Esophagus muscularis mucosa (tissue), 4 donors: ENCODE results near the gene CFAP74. TPM values are rescaled to one million over a fixed set of nuclear protein-coding genes. Genes with fewer than 3 reads are reported as not detected.
A peak's percentile ranks its signal among the peaks of the same experiment; 100 is the strongest.

ENCODE experiments used
- DNase-seq: peaks from one replicate; pipeline ENCODE4 v3.0.0-alpha.2; 2017; ENCODE audit errors: extremely low spot score
- H3K27ac ChIP-seq, 4 donors: fragments of 200-600 bp; sonication (generic); replicated peaks in 1 of 4; 1 replicate in 3 of 4; 2 replicates in 1 of 4; pipeline ENCODE4 v1.5.1; 2016 to 2019; ENCODE audit warnings: mild to moderate bottlenecking in 1 of 4
- H3K27me3 ChIP-seq, 4 donors: fragments of 200-600 bp; sonication (generic); one replicate each; pipeline versions ENCODE4 v1.5.1 to v1.6.0; 2016 to 2019
- H3K36me3 ChIP-seq, 4 donors: fragments of 200-600 bp; sonication (generic); one replicate each; pipeline ENCODE4 v1.5.1; 2016 to 2019
- H3K4me1 ChIP-seq, 4 donors: fragments of 200-600 bp; sonication (generic); one replicate each; pipeline ENCODE4 v1.5.1; 2016 to 2019
- H3K4me3 ChIP-seq, 4 donors: fragments of 200-600 bp; sonication (generic); 1 replicate in 2 of 4; 2 replicates in 2 of 4; pipeline ENCODE4 v1.5.1; 2016 to 2019; ENCODE audit warnings: mild to moderate bottlenecking in 4 of 4, moderate library complexity in 1 of 4
- H3K9me3 ChIP-seq, 4 donors: fragments of 200-600 bp; sonication (generic); 1 replicate in 3 of 4; 2 replicates in 1 of 4; pipeline ENCODE4 v1.5.1; 2016 to 2019
- CTCF ChIP-seq, 3 experiments: fragments of 200-600 bp in 2 of 3; fragments of 450-650 bp in 1 of 3; sonication (generic) in 2 of 3; IDR thresholded peaks; one replicate each; pipeline ENCODE4 v1.5.1; 2017 to 2019; ENCODE audit warnings: antibody characterized with exemption in 3 of 3, mild to moderate bottlenecking in 2 of 3, moderate library complexity in 1 of 3
- EP300 ChIP-seq: sonication (generic); formaldehyde crosslinking; IDR thresholded peaks from one replicate; pipeline ENCODE4 v1.6.1; 2017; ENCODE audit warnings: antibody characterized with exemption
- POLR2A ChIP-seq: fragments of 450-650 bp; IDR thresholded peaks from one replicate; pipeline ENCODE4 v1.6.1; 2017; ENCODE audit warnings: antibody characterized with exemption, moderate library complexity, mild to moderate bottlenecking, low read depth
- POLR2AphosphoS5 ChIP-seq, 2 donors: sonication (generic); formaldehyde crosslinking; IDR thresholded peaks; one replicate each; pipeline ENCODE4 v1.6.1; 2017; ENCODE audit warnings: antibody characterized with exemption in 2 of 2
- WGBS: methylation state at CpG from one replicate; pipeline ENCODE4 v1.1.5; 2018; 5-methylcytosine and 5-hydroxymethylcytosine counted together
- intact Hi-C: fragments of 100-400 bp; cut with DNase I; formaldehyde crosslinking; loops from one replicate; pipeline ENCODE4 v1.15.1; 2023
- total RNA-seq, 4 donors: library from RNA; depleted of rRNA; stranded (reverse); fragments of >200 nt; gene quantifications; one replicate each; pipeline versions ENCODE4 v1.1.0 to v1.2.1, GENCODE V29; 2016

The CFAP74 gene
- total RNA-seq, 4 donors from 2014 or later: not detected

- Histone ChIP-seq H3K36me3 (no peaks in the 10 kb centered on the region), H3K4me3 (no peak overlapping the region), H3K9me3 (no peaks in the 10 kb centered on the region), H3K27me3 (peaks cover 0 to 53% (median 0%) of the 10 kb centered on the region in 4 donors), H3K27ac (no peak overlapping the region), H3K4me1 (peaks cover 3 to 20% (median 17%) of the 10 kb centered on the region in 4 donors)
- no peak for TF ChIP-seq POLR2A
- no peak for TF ChIP-seq CTCF (IDR thresholded peaks at IDR 0.05)
- WGBS: 81% methylated on average over 27 of the region's 29 CpGs
- intact Hi-C loops: no loop called here
- no peak for DNase-seq
These were observed 57.7 kb downstream of the CFAP74 start for GRCh38 chr1:1945782-1946393.

DNA sequence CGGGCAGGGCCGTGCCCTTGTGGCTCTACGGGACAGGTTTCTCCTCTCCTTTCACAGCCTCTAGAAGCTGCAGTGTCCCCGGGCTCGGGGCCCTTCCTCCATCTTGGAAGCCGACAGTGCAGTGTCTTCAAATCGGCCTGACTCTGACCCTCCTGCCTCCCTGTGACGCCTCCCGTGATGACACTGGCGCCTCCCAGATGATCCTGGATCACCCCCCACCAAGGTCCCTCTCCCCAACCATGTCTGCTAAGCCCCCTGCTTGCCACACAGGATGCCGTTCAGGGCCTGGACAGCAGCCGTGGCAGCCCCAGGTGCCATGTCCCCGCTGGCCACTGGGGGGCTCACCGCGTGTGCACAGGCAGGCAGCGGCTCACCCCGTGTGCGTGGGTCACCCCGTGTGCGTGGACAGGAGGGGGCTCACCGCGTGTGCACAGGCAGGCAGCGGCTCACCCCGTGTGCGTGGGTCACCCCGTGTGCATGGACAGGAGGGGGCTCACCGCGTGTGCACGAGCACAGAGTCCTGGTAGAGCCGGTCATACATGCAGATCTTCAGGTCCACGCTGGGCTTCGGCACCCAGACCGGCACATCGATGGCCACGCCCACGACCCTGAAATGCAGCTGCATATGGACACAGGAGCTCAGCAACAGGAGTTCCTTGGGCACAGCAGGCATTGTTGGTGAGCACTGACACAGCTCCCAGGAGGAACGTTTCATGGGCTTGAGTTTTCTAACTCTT lies 59.6 kb downstream of the CFAP74 start:
- intact Hi-C loops: no loop called here
- no peaks in the 10 kb centered on the region for H3K9me3 ChIP-seq
- no peak for TF ChIP-seq POLR2A
- TF ChIP-seq CTCF (IDR thresholded peaks at IDR 0.05): peak in 2 of 3 experiments; percentile 68 to 78
- peak overlapping the region in 3 of 4 donors; percentile 11 to 15 (median 13) for H3K4me3 ChIP-seq
- no peak for DNase-seq
- H3K27ac ChIP-seq: no peak overlapping the region
- peaks cover 3 to 20% (median 17%) of the 10 kb centered on the region in 4 donors for H3K4me1 ChIP-seq
- H3K27me3 ChIP-seq: peaks cover 0 to 66% (median 0%) of the 10 kb centered on the region in 4 donors
- 23% methylated on average over 17 of the region's 37 CpGs for WGBS
- no peaks in the 10 kb centered on the region for H3K36me3 ChIP-seq

DNA sequence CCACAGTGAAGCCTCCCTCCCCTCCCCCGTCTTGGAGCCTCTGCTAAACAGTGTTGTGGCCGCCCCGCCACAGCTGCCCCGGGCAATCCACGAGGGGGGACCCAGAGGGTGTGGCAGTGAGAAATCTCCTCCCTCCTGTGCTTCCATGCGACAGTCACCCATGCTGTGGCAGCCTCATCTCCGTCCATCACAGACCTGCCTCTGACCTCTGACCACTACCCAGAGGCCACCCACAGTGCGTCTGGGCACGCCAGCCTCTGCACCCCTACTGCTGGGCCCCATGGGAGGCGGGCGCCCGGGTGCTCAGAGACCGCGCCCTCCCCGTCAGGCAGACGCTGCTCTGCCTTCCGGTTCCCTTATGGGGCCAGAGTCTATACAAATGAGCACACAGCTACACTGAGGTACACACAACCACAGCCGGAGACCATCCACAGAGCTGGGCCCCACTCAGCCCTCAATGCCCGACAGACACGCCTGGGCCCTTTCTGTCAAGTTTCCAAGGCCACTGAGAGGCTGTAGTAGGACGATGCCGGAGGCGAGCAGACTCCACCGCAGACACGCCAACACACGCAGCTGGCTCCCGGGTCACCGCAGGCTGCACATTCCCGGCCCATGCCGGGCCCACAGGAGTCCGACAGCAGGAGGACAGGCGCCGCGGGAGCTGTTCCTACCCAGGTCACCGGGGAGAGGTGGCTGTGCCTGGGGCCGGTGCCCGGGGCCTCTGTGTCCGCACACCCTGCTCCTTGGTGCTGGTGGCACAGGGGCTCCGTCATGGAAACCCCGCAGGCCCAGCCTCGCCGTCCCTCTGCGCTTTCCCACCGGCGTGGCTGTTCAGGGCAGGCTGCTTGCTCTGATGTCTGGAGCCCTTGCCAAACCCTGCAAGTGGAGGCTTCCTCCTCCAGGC lies 60.6 kb downstream of the CFAP74 start:
- no peak for DNase-seq
- WGBS: 70% methylated on average over 18 of the region's 45 CpGs
- intact Hi-C loops: no loop called here

More for the DNA sequence above, 60.6 kb downstream of the CFAP74 start:
- Histone ChIP-seq H3K4me1 (peaks cover 3 to 20% (median 17%) of the 10 kb centered on the region in 4 donors), H3K9me3 (no peaks in the 10 kb centered on the region), H3K36me3 (no peaks in the 10 kb centered on the region), H3K4me3 (no peak overlapping the region), H3K27ac (no peak overlapping the region), H3K27me3 (peaks cover 0 to 73% (median 0%) of the 10 kb centered on the region in 4 donors)
- TF ChIP-seq CTCF (IDR thresholded peaks at IDR 0.05) (no peak), EP300 (no peak), POLR2AphosphoS5 (IDR thresholded peaks at IDR 0.05) (no peak), POLR2A (no peak)
